GM18858 (cell line): ENCODE results near the gene TMED7.

Experiments
- ATAC-seq: cut with Tn5 transposase; IDR thresholded peaks from one replicate; pipeline ENCODE4 v1.9.1; 2021; ENCODE audit not compliant: unreplicated experiment

Gene TMED7

GRCh38 chr5:115585265-115585664 lies 40.6 kb downstream of the TMED7 start:
- no peak for ATAC-seq

GRCh38 chr5:115584501-115584900 lies 41.3 kb downstream of the TMED7 start:
- no peak for ATAC-seq

- no peak for ATAC-seq
Observed at GRCh38 chr5:115583474-115583873, 42.4 kb downstream of the TMED7 start.

- no peak for ATAC-seq
Observed at GRCh38 chr5:115580941-115581340, 44.9 kb downstream of the TMED7 start.

- ATAC-seq, result peak; percentile 65
Observed at GRCh38 chr5:115579747-115580173, 46.1 kb downstream of the TMED7 start.

- ATAC-seq, result no peak
Observed at GRCh38 chr5:115579216-115579615, 46.6 kb downstream of the TMED7 start.

- peak; percentile 65 for ATAC-seq
Observed at GRCh38 chr5:115578657-115579056, 47.2 kb downstream of the TMED7 start.

- ATAC-seq, result no peak
Observed at GRCh38 chr5:115577741-115578140, 48.1 kb downstream of the TMED7 start.

GRCh38 chr5:115577329-115577728 lies 48.5 kb downstream of the TMED7 start:
- no peak for ATAC-seq

GRCh38 chr5:115575167-115576070 lies 50.4 kb downstream of the TMED7 start:
- ATAC-seq, result no peak

- no peak for ATAC-seq
Observed at GRCh38 chr5:115573133-115573532, 52.7 kb downstream of the TMED7 start.

- no peak for ATAC-seq
Observed at GRCh38 chr5:115571441-115571878, 54.4 kb downstream of the TMED7 start.

- ATAC-seq, result no peak
Observed at GRCh38 chr5:115568668-115569067, 57.2 kb downstream of the TMED7 start.

GRCh38 chr5:115565233-115565632 lies 60.6 kb downstream of the TMED7 start:
- no peak for ATAC-seq
